Left lung (tissue), 10 donors: ENCODE results near the gene ESR1. TPM values are rescaled to one million over a fixed set of nuclear protein-coding genes. Genes with fewer than 3 reads are reported as not detected.

ENCODE experiments used
- ATAC-seq: fragments of 200-7000 bp; cut with Tn5 transposase; one replicate; pipeline ENCODE4 v1.9.1; 2020; ENCODE audit warnings: moderate library complexity
- DNase-seq, 4 donors: peaks; one replicate each; pipeline ENCODE4 v3.0.0-alpha.2; 2013 to 2020
- H3K27ac ChIP-seq, 2 donors: fragments of 200-600 bp; sonication (generic) in 1 of 2; one replicate each; pipeline versions ENCODE4 v1.5.0 to v1.8.0; 2020 to 2021
- H3K27me3 ChIP-seq, 2 donors: fragments of 200-600 bp; sonication (generic) in 1 of 2; one replicate each; pipeline versions ENCODE4 v1.5.0 to v1.8.0; 2020 to 2021
- H3K36me3 ChIP-seq, 2 donors: fragments of 200-600 bp; sonication (generic) in 1 of 2; one replicate each; pipeline versions ENCODE4 v1.5.0 to v1.8.0; 2020 to 2021
- H3K4me1 ChIP-seq, 2 donors: fragments of 200-600 bp; one replicate each; pipeline ENCODE4 v1.8.0; 2021
- H3K4me3 ChIP-seq, 2 donors: fragments of 200-600 bp; sonication (generic) in 1 of 2; one replicate each; pipeline versions ENCODE4 v1.5.0 to v1.8.0; 2020 to 2021; ENCODE audit warnings: mild to moderate bottlenecking in 1 of 2
- H3K9me3 ChIP-seq, 2 donors: fragments of 200-600 bp; sonication (generic) in 1 of 2; one replicate each; pipeline versions ENCODE4 v1.5.0 to v1.8.0; 2020 to 2021
- CTCF ChIP-seq, 2 donors: fragments of 200-600 bp; sonication (generic) in 1 of 2; IDR thresholded peaks; one replicate each; pipeline versions ENCODE4 v1.5.0 to v1.8.0; 2021; ENCODE audit warnings: antibody characterized with exemption in 2 of 2
- intact Hi-C, 2 donors: fragments of 100-400 bp; cut with DNase I; formaldehyde crosslinking; loops; one replicate each; pipeline versions ENCODE4 v1.11.2 to v1.14.2; 2022
- polyA plus RNA-seq, 6 donors: library from polyadenylated mRNA; unstranded; fragments of 120-200 nt; gene quantifications; one replicate each; pipeline ENCODE4 v1.2.1, GENCODE V29; 2013; ENCODE audit not compliant: insufficient read length in 6 of 6
- total RNA-seq, 2 donors: library from RNA; stranded (reverse); fragmentation: NEBNext Ultra II Directional; extraction: Animal tissue kit (Norgen Biotek cat#: 25700); gene quantifications; one replicate each; pipeline ENCODE4 v1.2.1, GENCODE V29; 2021
- donor health status: DM: no; HTN: yes; CAD: no.
- donor health status: DM: no; HTN: no; CAD: no.

ESR1 gene
- total and polyA plus RNA-seq, 8 donors: 0.91 to 2.7 (median 1.7) TPM

DNA sequence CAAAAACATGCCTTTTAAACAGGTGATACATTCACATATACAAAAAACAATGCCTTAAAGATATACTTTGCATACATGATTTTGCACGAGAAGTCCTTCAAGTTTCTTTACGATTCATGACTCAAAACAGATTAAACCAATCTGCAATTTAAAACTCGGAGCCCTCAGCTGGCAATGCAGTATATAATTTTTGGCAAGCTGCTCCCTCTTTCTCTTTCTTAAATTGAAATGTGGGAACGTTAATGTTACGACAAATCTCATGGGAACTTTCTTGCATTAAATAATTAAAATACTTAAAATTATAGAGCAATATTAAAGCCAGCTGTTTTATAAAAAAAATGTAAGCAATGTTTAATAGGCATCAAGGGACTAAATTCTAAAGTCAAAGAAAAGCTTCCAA, 334.6 kb downstream of the ESR1 start:
- Histone ChIP-seq H3K4me1 (no peaks in the 10 kb centered on the region), H3K27me3 (no peaks in the 10 kb centered on the region), H3K27ac (no peak overlapping the region), H3K9me3 (no peaks in the 10 kb centered on the region), H3K36me3 (peaks cover 0 to 99% of the 10 kb centered on the region in 2 donors), H3K4me3 (no peak overlapping the region)
- intact Hi-C loops: no loop called here
- ATAC-seq (no peak), DNase-seq (peak in 1 of 4 donors; percentile 13)
- no peak for TF ChIP-seq CTCF (IDR thresholded peaks at IDR 0.05)

- no peak overlapping the region for H3K27ac ChIP-seq
- TF ChIP-seq CTCF (IDR thresholded peaks at IDR 0.05): no peak
- no peaks in the 10 kb centered on the region for H3K27me3 ChIP-seq
- DNase-seq (no peak), ATAC-seq (no peak)
- H3K36me3 ChIP-seq: peaks cover 0 to 100% of the 10 kb centered on the region in 2 donors
- no peaks in the 10 kb centered on the region for H3K9me3 ChIP-seq
- no peaks in the 10 kb centered on the region for H3K4me1 ChIP-seq
- H3K4me3 ChIP-seq: no peak overlapping the region
- intact Hi-C loops: no loop called here
These were observed 335.9 kb downstream of the ESR1 start for GRCh38 chr6:152143359-152143758.

DNA sequence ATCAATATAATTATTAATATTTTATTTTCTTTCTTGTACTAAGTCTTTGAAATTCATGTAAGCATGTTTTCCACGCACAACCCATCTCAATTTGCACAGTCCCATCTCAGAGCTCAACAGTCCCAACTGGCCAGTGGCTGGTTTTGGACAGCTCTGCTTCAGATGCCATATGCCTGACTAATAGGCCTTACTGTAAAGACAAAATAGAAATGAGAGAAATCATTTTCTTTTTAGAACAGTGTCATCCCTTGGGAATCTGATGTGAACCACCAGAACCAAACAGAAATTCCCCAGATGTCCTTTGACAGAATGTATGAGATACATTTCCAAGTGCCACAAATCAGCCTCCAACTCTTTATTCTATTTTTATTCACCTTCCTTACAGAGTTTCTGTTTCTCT, 338.9 kb downstream of the ESR1 start:
- DNase-seq: no peak
- intact Hi-C loops: no loop called here
- peaks cover 4 to 100% of the 10 kb centered on the region in 2 donors for H3K36me3 ChIP-seq
- no peak overlapping the region for H3K27ac ChIP-seq
- no peaks in the 10 kb centered on the region for H3K27me3 ChIP-seq
- no peak for TF ChIP-seq CTCF (IDR thresholded peaks at IDR 0.05)
- no peaks in the 10 kb centered on the region for H3K4me1 ChIP-seq
- no peaks in the 10 kb centered on the region for H3K9me3 ChIP-seq
- no peak for ATAC-seq
- H3K4me3 ChIP-seq: no peak overlapping the region

- Histone ChIP-seq H3K27me3 (no peaks in the 10 kb centered on the region), H3K9me3 (no peaks in the 10 kb centered on the region), H3K4me1 (no peaks in the 10 kb centered on the region), H3K36me3 (peaks cover 4 to 100% of the 10 kb centered on the region in 2 donors), H3K27ac (no peak overlapping the region), H3K4me3 (no peak overlapping the region)
- DNase-seq: no peak
- intact Hi-C loops: no loop called here
- no peak for TF ChIP-seq CTCF (IDR thresholded peaks at IDR 0.05)
- ATAC-seq: no peak
These were observed 339.8 kb downstream of the ESR1 start for GRCh38 chr6:152147269-152147668.

- Histone ChIP-seq H3K27ac (no peak overlapping the region), H3K4me3 (no peak overlapping the region), H3K9me3 (no peaks in the 10 kb centered on the region), H3K4me1 (no peaks in the 10 kb centered on the region), H3K36me3 (peaks cover 4 to 99% of the 10 kb centered on the region in 2 donors), H3K27me3 (no peaks in the 10 kb centered on the region)
- DNase-seq: no peak
- no peak for ATAC-seq
- intact Hi-C loops: no loop called here
- no peak for TF ChIP-seq CTCF (IDR thresholded peaks at IDR 0.05)
These were observed 340.9 kb downstream of the ESR1 start for GRCh38 chr6:152148412-152148811.
